Measurements from ENCODE around the gene VEZF1.

The VEZF1 gene

DNA sequence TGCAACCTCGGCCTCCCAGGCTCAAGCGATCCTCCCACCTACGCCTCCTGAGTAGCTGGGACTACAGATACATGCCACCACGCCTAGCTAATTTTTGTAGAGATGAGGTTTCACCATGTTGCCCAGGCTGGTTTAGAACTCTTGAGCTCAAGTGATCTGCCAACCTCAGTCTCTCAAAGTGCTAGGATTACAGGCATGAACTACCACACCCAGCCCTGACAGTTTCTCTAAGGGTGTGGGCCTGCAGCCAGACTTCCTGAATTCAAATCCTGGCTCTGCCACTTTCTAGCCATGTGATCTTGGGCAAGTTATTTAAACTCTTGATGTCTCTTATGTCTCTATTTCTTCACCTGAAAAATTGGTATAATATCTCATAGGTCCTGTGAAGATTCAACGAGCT, 38.4 kb downstream of the VEZF1 start:
- DNase-seq (ENCODE audit: low read depth): no peak

DNA sequence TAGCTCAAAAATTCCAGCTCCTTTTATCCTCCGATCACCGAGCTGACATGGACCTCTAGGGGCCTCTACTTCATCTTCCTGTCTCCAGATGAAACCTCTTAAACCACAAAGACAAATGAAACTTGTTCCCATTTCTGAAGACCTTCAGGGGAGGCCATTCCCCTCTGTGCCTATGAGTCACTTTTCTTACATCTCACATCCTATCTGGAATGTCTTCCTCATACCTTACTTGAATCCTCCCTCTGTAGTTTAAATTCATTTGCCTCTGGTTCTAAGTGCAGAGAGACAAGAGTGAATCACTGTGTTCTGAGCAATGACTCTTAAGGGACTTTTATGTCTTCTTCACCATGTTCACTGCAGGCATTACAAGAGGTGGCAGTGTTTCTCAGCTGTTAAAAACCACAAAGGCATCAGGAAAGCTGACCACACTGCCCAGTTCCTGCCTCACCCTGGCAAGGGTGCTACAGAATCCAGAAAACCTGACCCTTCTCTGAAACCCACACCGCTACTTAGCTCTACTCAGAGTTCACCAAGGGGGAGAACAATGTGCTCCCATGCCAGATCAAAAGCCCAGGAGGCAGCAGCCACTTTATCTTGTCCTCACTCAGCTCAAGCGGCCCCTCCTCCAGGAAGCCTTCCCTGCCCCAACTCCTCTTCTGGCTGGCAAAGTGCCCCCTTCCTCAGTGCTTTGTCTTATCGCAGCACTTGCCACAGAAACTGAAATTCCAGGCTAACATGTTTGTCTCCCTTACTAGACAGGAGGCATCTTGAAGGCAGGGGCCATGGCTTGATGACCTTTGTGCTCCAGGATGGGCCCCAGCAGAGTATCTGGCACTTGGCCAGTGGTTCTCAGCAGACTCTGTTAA, 39.3 kb downstream of the VEZF1 start:
- peak; percentile 79 for DNase-seq (ENCODE audit: low read depth)

DNA sequence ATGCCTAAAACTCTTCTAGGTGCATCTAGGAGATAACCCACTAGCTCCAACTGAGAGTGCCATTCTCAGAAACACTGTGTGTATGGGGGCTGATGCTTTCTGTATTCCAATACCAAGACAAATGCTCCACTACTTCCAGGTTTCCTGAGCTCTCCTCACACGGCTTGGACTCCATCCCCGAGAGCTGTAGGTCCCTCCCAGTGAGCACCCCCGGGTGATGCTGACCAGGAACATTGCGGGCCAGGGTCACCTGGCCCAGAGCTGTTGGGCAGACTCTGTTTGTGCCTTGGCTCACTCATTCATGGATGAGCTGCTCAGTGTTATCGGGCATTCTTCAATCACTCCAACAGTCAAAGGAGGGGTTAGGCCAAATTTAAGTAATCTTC, 39.9 kb downstream of the VEZF1 start:
- DNase-seq (ENCODE audit: low read depth): no peak

DNA sequence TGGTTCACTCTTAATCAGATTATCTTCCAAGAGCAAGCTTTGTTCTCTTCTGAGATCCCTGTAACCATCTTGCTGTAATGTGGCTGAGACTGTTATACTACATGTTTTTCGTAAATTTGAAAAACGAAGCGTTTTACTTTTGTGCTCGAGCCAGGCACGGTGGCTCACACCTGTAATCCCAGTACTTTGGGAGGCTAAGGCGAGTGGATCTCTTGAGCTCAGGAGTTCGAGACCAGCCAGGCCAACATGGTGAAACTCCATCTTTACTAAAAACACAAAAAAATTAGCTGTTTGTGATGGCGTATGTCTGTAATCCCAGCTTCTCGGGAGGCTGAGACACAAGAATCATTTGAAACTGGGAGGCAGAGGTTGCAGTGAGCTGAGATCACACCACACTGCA, 40.7 kb downstream of the VEZF1 start:
- no peak for DNase-seq (ENCODE audit: low read depth)

DNA sequence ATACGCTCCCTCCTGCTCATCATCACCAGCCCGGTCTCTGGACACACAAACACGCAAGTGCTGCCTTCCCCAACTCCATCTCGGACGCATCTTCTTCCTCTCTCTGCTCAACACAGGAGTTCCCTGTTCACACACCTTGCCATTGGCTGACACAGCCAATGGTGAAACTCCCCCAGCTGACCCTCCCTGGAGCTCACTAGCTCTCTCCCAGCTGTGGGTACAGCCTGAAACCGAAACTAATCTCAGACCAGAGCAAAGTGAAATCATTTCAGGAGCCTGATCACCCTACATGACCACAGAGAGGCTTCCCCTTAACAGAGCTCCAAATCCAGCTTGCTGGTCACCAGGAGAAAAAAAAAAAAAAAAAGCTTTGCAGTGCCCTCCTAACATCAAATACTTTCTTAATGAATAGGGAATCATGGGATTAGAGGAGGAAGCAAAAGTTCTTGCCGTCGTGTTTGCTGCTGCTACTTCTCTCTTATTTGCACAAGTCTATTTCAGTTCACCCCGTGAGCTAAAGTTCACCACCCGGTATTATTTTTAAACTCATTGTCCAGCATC, 41.2 kb downstream of the VEZF1 start:
- peak; percentile 50 for DNase-seq (ENCODE audit: low read depth)

DNA sequence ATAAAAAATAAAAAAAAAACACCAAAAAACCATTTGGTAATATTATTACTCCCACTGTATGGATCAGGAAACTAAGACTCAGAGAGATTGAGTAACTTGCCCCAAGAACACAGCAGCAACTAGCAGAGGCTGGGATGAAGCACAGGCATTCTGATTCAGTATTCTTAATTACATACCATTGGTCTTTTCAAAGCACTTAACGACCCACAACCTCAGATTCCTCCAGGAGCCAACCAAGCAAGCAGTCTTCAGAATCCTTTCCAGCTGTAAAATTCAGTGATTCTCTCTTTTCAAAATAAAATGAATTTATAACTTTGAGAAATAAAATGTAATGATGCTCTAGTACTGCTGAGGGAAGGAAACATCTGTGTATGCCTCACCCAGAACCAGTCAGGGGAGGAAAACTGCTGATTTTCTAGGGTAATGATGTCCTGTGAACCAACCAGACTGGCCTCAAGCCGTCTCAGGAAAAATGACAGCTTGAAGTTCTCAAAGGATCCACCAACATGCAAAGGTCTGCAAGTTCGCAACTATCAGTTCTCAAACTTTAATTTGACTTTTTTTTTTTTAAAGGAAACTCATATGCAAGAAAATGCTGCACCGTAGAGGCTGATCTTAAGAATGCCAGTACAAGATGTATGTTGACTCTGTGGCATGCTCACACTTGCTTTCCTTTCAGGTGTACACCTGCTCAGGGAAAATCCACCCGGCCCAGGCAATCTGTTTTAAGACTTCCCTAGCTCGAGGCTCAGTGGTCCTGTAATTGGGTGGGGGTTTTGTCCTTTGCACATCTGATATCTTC, 41.9 kb downstream of the VEZF1 start:
- no peak for DNase-seq (ENCODE audit: low read depth)

DNA sequence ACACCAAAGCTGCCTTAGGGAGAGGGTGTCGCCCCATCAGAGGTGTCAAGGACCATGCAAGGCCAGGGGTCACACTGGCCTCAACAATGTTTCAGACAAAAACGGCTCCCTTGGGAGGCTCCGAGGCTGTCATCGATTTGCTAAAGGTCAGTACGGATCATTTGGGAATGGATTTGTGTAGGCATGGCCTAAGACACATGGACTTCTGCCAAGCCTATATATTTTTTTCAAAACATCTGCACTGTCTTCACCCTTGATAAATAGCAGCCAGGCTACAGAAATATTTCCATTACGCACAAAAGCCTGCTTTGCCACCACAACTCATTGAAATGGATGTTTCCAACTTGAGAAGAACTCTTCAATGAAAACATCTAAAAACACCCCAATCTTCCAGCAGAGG, 43.1 kb downstream of the VEZF1 start:
- DNase-seq (ENCODE audit: low read depth): no peak

DNA sequence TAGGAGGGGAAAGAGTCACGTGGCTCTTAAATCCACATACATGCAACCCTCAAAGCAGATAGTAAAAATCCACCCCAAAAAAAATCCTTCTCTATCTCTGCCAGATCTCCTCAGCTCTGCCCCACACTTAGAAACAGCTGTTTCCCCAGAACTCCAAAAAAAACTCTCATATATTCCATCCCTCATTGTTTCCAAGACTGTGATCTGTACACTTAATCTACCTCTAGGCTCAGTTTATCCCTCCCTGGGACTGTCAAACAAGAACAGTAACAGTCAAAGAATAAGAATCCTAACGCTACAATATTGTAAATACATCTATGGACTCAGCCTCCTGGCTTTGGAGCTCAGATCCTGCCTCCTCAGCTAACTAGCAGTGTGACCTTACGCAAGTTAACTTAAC, 44.4 kb downstream of the VEZF1 start:
- DNase-seq (ENCODE audit: low read depth): no peak

DNA sequence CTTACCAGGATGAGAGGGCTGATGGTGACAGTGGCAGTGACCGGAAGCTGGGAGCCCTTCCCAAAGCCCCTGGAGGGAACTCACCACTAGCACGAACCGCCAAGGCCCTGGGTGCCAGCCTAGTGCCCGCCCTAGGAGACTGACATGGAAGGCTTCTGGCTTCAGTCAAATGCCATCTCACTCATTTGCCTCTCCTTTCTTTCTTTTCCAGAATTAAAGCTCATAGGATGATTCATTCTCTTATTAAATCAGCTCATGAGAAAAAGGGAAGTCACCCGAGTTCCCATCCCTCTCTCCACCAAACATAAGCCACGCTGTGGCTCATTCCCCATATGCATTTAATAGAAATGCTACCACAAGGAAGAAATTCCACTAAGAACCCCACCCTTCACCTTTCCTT, 44.9 kb downstream of the VEZF1 start:
- no peak for DNase-seq (ENCODE audit: low read depth)

DNA sequence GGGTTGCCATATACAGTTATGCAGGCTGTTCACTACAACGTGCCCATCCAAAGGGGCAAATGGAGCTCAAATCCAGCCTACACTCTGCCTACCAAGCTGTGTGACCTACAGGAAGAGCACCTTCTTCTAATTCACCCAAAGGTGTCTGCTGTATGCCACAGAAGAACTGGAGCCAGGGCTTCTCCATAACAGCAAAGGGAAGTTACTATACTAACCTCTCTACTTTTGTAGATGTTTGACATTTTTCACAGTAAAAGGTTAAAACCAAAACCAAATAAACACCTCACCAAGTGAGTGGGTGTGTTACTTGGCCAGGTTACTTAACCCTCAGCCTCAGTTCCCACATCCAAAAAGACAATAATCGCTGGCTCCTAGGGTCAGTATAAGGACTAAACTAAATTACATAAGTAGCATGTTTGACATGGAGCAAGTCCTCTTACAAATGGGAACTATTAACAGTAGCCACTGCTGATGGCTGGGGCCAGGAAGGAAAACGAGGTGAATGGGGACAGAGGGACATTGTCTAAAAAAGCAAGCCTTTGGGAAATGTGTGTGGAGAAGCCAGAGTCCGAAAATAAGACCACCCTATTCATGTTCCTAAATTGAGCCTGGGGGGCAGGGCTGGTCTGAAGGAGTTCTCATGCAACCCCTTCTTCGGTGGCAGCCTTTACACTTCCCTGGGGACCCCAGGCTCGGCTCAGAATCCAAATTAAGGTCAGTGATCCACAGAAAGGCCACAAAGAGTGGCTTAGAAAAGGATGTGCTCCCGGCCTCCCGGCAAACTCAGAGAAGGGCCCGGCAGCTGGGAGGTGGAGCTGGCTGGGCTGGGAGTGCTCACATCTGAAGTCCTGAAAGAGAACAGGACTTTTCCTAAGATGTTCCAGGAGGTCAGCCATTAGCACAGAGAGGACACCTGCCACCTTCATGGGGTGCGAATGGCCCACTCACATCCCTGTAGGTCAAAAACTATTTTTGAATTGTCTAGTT, 46.4 kb downstream of the VEZF1 start:
- DNase-seq (ENCODE audit: low read depth): no peak

DNA sequence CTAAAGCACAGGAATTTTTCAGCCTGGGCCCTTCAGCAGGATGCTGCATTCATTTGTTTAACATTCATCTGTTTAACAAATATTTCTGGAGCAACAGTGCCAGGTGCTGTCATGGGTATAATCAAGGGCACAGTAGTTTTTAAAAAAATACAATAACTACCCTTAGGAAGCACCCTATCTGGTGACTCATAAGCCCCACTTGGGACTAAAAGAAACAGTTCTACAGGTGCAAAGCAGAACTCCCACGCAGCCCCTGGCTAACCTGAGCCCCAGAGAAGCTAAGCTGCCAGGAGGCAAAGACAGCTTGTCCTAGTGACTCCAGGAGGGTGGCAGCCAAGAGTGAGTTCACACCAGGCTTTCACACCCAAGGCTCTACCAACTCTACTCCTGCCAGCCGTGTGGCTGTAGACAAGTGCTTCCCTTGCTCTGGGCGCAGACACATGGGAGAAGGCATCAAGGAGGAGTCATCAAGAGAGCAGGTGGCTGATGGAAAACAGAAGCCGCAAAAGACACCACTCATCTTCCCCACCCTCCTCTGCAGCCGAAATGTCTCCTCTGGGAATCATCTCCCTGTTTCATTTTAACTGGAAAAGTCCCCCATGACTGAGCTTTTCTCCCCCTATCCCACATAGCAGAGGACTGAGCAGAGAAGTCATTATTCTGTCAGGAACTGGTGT, 47.3 kb downstream of the VEZF1 start:
- DNase-seq (ENCODE audit: low read depth): no peak

DNA sequence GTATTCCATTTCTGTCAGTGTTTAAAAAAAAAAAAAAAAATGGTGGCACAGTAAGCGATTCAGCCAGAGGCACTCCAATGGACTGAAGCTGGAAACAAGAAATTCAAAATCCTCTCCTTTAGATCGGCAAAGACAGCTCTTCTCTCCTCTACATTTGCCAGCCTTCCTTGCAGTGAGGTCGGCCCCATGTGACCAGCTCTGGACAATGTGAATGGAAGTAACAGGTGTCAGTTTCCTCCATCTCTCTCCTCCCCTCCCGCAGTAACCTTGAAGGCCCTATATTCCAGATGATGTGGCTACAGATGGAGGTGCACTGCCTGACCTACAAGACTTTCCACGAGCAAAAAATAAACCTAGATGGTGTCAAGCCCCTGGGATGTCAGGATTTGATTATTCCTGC, 47.8 kb downstream of the VEZF1 start:
- no peak for DNase-seq (ENCODE audit: low read depth)

DNA sequence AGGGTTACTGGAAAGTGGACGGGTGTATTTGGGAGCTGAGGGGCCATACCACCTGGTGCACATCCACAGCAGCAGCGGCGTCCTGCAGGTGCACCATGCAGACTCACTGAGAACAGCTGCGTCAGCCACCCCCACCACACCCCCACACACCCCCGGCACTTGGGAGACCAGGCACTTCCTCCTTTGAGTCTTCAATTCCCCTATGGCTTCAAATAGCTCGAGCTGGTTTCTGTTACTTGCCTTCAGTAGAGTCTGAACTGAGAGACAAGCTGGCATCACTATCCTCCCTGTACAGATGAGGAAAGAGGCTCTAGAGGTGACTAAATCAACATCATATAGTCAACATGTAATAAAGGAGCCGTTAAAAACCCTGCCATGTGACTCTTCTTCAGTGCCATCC, 48.3 kb downstream of the VEZF1 start:
- no peak for DNase-seq (ENCODE audit: low read depth)

DNA sequence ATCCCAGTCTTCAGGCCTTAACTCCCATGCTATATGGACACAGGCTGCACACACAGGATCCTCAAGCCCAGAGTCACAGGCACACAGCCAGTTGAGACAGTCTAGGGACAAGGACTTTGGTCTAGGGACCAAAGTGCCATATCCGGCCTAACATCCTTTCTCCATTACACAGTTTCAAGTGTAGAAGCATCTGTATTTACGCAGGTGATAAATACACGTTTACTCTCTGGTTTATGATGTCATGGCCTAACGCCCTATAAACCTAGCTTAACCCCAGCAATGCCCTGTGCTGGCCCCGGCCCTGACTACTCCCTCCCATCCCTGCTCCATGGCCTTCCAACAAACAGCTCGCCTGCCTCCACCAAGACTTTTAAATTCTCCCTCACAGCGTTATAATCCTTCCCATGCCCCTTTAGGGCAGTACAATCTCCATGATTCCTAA, 50.0 kb downstream of the VEZF1 start:
- no peak for DNase-seq (ENCODE audit: low read depth)

DNA sequence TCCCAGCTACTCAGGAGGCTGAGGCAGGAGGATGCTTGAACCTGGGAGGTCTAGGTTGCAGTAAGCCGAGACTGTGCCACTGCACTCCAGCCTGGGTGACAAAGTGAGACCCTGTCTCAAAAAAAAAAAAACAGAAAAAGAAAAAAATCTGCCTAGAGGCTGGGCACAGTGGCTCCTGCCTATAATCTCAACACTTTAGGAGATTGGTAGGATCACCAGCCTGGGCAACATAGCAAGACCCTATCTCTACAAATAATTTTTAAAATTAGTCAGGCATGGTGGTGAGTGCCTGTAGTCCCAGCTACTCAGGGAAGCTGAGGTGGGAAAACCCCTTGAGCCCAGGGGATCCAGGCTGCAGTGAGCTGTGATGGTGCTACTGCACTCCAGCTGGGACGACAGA, 50.6 kb downstream of the VEZF1 start:
- no peak for DNase-seq (ENCODE audit: low read depth)

DNA sequence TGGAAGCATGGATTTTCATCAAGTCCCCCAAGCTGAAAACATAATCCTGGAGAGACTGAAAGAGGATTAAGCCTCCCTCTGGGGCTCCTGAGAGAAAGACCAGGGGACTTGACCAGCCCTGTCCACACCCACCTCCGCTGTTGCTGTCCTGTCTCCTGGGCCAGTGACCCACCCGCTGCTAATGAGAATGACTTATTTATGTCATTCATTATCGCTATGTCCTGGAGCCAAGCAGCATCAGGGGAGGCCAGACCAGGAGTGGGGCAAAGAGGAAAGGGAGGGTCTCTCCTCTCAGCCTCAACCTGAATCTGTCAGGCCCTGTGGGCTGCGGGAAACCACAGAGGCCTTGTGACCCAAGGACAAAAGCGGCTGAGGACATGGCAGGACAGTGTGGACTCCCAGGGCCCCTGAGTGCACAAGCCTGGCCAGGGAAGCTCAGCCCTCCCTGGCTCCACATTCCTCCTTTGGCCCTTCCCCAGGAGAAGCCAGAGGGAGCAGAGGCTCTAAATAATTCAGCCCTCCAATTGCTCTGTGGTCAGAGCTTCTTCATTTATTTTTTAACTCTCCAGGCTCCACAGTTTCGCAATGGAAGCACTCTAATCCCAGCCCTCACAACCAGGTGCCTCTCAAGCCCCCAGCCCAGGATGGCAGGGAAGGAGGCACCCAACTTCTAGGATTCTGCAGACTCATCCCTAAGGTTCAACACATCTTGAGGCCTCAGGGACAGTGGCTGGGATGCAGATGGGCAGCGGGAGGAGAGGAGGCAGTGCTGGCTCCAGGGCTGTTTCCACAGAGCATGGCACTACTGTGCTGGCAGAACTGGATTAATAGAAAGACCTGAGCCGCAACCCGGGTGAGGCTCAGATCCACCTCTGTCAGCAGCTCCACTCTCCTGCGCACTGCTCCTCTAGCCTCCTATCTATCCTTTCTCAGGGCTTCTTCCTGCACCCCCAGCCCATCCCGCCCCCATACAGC, 51.9 kb downstream of the VEZF1 start:
- no peak for DNase-seq (ENCODE audit: low read depth)

DNA sequence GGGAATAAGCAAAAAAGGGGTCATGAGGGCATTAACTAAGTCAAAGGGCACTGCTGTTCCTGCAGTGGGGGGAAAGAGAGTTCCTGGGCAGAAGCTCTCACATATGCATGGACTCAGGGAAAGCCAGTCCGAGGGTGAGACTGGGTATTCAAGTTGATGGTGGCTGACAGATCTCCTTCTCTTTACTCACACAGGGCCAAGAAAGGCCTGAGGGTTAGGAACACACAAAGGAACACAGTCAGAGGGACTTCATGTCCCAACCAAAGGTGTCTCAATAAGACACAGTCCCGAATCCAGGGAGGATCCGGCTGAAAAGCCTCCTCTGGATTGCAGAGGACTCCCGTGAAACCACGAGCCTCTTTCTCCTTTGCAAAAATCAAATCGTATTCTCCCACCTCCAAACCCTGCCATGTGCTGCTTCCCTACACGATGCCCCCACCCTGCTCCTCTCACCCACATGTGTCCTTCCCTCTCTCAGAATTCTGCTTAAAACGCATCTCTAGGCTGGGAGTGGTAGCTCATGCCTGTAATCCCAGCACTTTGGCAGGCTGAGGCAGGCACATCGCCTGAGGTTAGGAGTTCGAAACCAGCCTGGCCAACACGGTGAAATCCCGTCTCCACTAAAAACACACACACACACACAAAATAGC, 56.4 kb downstream of the VEZF1 start:
- no peak for DNase-seq (ENCODE audit: low read depth)

DNA sequence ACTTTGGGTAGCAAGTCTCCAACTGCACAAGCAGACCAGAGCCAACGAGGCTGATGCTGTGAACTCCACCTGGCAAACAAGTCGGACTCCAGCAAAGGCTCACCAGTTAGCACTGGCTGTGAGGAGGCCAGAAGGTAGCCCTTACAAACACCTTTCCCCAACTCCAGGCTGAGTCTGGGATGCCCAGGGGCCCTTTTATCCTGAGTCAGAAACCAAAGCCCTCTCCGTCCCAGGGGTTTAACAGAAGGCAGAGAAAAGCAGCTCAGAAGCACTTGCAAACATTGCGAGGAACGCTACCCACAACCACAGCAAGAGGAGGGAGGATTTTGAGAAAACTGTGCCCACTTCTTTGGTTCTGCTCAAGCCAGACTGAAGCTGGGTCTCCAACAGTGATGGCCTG, 57.8 kb downstream of the VEZF1 start:
- DNase-seq (ENCODE audit: low read depth): no peak

DNA sequence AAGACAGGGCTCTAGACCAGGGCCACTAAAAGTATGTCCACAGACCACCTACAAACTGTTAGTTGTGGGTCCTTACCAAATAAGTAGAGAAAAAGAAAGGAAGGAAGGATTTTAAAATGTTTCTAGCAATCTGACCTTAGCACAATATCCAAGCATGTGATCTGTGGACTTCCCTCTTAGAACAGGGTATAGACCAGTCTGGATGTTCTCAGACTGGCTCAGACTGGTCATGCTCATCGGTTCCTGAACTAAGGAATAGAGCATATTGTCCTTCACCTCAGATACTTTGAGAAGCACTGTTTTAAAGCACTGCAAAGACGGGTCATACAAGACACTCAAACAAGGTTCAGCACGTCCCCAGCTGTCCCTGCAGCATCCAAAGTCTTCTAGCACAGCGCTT, 58.7 kb downstream of the VEZF1 start:
- DNase-seq (ENCODE audit: low read depth): no peak

DNA sequence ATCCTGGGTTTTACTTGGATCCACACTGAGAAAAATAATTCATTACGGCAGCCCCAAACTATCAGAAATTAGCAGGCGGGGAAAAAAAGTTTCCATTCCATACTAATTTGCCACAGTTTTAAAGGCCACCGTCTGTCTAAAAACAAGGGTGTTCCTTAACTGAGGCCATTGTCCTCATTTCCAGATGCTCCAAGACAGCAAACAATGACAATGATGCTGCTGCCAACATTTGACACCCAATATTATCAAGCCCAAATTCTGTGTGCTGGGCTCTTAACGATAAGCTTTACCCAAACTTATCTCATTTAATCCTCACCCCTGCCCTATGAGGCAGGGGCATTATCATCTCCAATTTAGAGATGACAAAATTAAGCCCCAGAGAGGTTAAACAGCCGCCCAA, 59.1 kb downstream of the VEZF1 start:
- no peak for DNase-seq (ENCODE audit: low read depth)
